ENCODE measurements around the gene CEP78.

DNA sequence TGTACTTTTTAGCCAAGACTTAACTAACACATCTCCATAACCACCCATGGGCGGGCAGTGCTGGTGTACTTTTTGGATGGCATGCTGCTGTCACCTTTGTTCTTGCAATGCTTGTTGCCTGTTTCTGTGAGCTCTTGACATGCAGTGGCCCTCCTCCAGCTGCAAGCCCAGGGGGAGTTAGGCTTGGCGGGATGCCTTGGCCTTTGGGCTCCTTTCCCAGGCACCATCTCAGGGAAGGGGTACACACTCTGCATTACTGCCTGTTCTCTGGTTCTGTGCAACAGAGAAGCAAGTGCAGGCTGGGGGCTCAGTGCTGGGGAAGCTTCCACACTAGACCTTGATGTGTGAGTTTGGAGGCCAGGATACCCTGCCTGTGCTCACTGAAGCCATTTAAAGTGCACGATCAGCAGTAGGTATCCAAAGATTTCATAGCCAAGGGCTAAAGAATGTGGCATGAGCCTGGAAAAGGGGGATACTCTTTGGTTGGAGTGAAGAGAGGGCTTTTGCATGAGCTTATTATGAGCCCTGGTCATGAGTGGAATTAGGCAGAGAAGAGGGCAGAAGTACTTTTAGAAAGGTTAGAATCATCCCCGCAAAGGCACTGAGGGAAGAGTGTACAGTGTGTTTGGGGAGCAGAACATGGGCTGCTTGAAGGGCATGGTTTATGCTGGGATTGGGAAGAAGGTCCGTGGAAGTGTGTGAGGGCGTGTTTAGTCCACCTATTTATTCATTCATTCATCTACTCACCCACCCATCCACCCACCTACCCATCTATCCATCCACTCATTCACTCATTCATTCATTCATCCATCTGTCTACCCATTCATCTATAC is 83.5 kb downstream of the CEP78 start:
- TF ChIP-seq POLR2A (IDR thresholded peaks at IDR 0.05; ENCODE audit: low read length) (no peak), GATA1 (IDR thresholded peaks at IDR 0.05; ENCODE audit: low read depth, low read length) (no peak)

All from erythroblast (primary cell).